PC-3 (cell line): ENCODE data around the gene ZBTB21. TPM values are rescaled to one million over a fixed set of nuclear protein-coding genes. Genes with fewer than 3 reads are reported as not detected.

ENCODE experiments used
- ATAC-seq: fragments of 200-7000 bp; cut with Tn5 transposase; 2 replicates; pipeline ENCODE4 v1.9.1; 2020; ENCODE audit warnings: mild to moderate bottlenecking, moderate library complexity
- BruUV-seq: library from RNA; stranded (reverse); fragments of 400-500 nt; replicated peaks from 2 replicates; lab custom pipeline; 2021; lab: Mats Ljungman, UMichigan
- CTCF ChIA-PET: fragments of 300-600 bp; sonication (Branson Sonifier 250); formaldehyde crosslinking; loops from one replicate; lab custom pipeline; 2022; ENCODE audit warnings: antibody characterized with exemption; lab: Charles Lee
- POLR2A ChIA-PET: fragments of 300-600 bp; sonication (Branson Sonifier 250); formaldehyde crosslinking; loops from one replicate; lab custom pipeline; 2022; ENCODE audit warnings: antibody characterized with exemption; ENCODE audit not compliant: unreplicated experiment; lab: Charles Lee
- DNase-seq: peaks from one replicate; pipeline ENCODE4 v3.0.0-alpha.2; 2015
- H2AFZ ChIP-seq: fragments of 300-600 bp; sonication (generic); 2 replicates; pipeline ENCODE4 v1.6.0; 2016; ENCODE audit warnings: antibody characterized with exemption, low read length
- H3F3A ChIP-seq: fragments of 300-600 bp; sonication (generic); one replicate; pipeline ENCODE4 v1.6.0; 2017; ENCODE audit warnings: antibody characterized with exemption, low read length, control low read depth, mild to moderate bottlenecking; ENCODE audit not compliant: unreplicated experiment
- H3K27ac ChIP-seq: fragments of 300-600 bp; sonication (generic); 2 replicates; pipeline ENCODE4 v1.5.1; 2016; ENCODE audit warnings: mild to moderate bottlenecking, low read length
- H3K27me3 ChIP-seq: fragments of 300-600 bp; sonication (generic); 2 replicates; pipeline ENCODE4 v1.6.1; 2016; ENCODE audit warnings: low read length, mixed read lengths
- H3K36me3 ChIP-seq: fragments of 300-600 bp; sonication (generic); 2 replicates; pipeline ENCODE4 v1.6.1; 2016; ENCODE audit warnings: low read depth, mixed run types, low read length, mixed read lengths
- H3K4me1 ChIP-seq: fragments of 300-600 bp; sonication (generic); 2 replicates; pipeline ENCODE4 v1.5.1; 2016; ENCODE audit warnings: low read length; ENCODE audit not compliant: insufficient read depth
- H3K4me2 ChIP-seq: fragments of 300-600 bp; sonication (generic); 2 replicates; pipeline ENCODE4 v1.6.0; 2016; ENCODE audit warnings: low read length
- H3K4me3 ChIP-seq: fragments of 300-600 bp; sonication (generic); 2 replicates; pipeline ENCODE4 v1.5.1; 2016; ENCODE audit warnings: mild to moderate bottlenecking, low read length, mixed read lengths
- H3K79me2 ChIP-seq: fragments of 300-600 bp; sonication (generic); 2 replicates; pipeline ENCODE4 v1.6.1; 2017; ENCODE audit warnings: low read length, mixed read lengths
- H3K9ac ChIP-seq: fragments of 300-600 bp; sonication (generic); 2 replicates; pipeline ENCODE4 v1.6.0; 2016; ENCODE audit warnings: mild to moderate bottlenecking, low read length
- H3K9me2 ChIP-seq: fragments of 300-600 bp; sonication (generic); replicated peaks from 2 replicates; pipeline ENCODE4 v1.6.1; 2016; ENCODE audit warnings: mixed run types, low read length, mixed read lengths
- H3K9me3 ChIP-seq: fragments of 300-600 bp; sonication (generic); 2 replicates; pipeline ENCODE4 v1.6.1; 2016; ENCODE audit warnings: low read length, mixed read lengths
- H4K20me1 ChIP-seq: fragments of 300-600 bp; sonication (generic); 2 replicates; pipeline ENCODE4 v1.6.1; 2016; ENCODE audit warnings: low read length, mixed read lengths
- CTCF ChIP-seq: fragments of 300-600 bp; sonication (generic); conservative IDR thresholded peaks from 2 replicates; pipeline ENCODE4 v1.5.1; 2017; ENCODE audit warnings: antibody characterized with exemption, low read depth, mild to moderate bottlenecking, low read length
- EZH2 ChIP-seq: fragments of 300-600 bp; sonication (generic); IDR thresholded peaks from one replicate; pipeline ENCODE4 v1.6.1; 2017; ENCODE audit warnings: antibody characterized with exemption, mild to moderate bottlenecking, low read length; ENCODE audit not compliant: unreplicated experiment
- EZH2phosphoT487 ChIP-seq: fragments of 300-600 bp; sonication (generic); IDR thresholded peaks from 2 replicates; pipeline ENCODE4 v1.6.1; 2018; ENCODE audit warnings: mild to moderate bottlenecking, antibody characterized with exemption, low read length, borderline replicate concordance
- intact Hi-C: fragments of 100-400 bp; cut with micrococcal nuclease; formaldehyde crosslinking; loops from 2 replicates; pipeline ENCODE4 v1.9.0; 2023
- total RNA-seq: library from RNA; depleted of rRNA; stranded (reverse); fragments of >200 nt; gene quantifications from 2 replicates; pipeline ENCODE4 v1.2.3, GENCODE V29; 2014

Gene ZBTB21
- total RNA-seq, 1 experiment from 2014 or later = 8.1 TPM

DNA sequence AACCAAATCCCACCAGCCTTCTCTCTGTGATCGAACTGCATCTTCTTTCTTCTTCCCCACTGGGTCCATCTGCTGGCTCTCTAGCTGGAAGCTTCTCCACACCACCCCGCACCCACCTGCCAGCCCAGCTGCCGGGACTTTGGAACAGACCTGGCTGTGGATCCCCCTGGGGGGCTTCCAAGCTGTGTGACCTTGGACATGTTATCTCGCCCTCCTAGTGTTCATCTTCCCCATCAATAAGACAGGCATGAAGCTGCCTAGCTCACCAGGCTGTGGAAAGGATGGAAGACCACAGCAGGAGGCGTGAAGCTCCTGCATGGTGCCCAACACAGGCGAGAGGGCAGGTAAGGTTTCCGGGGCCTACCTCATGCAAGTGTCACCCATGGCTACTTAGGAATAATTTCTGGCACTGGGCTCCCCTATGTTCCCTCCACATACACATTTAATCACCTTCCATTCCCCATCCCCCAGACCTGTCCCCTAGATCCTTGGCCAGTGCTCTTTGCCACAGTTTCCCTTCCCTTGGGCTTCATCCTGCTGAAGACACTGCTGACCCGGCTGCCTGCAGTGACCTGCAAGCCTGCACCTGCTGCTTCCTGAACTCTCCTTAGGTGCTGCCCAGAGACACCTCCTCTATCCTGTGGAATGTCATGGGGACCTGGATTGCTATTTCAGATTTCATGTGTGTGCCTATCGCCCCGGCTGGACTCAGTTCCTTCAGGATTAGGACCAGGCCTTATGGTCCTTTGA lies 43.1 kb downstream of the ZBTB21 start:
- TF ChIP-seq EZH2phosphoT487 (no peak), CTCF (no peak), EZH2 (no peak)
- intact Hi-C loops = loop anchor here (1.0 to 5.0 kb wide), 3 partner anchors 9 to 200 kb away; partner anchors contain the start of gene RIPK4
- ChIA-PET CTCF (interaction anchor here (1.4 kb wide), 1 partner anchor 34 kb away, joined by 12 read pairs; no protein-coding TSS in a partner anchor), POLR2A (interaction anchor here (1.0 kb wide), 1 partner anchor 14 kb away, joined by 4 read pairs; no protein-coding TSS in a partner anchor)
- H3K79me2 ChIP-seq = no peaks in the 10 kb centered on the region
- no peak overlapping the region for H2AFZ ChIP-seq
- H3F3A ChIP-seq = no peaks in the 10 kb centered on the region
- H3K4me2 ChIP-seq = peak overlapping the region; percentile 31
- BruUV-seq = no TSS peak
- no peak for ATAC-seq
- H3K27me3 ChIP-seq = no peaks in the 10 kb centered on the region
- no peak overlapping the region for H3K4me3 ChIP-seq
- no peak for DNase-seq
- H3K9me2 ChIP-seq = no peaks in the 10 kb centered on the region
- H3K36me3 ChIP-seq = no peaks in the 10 kb centered on the region
- no peaks in the 10 kb centered on the region for H4K20me1 ChIP-seq
- peak overlapping the region; percentile 56 for H3K27ac ChIP-seq
- H3K4me1 ChIP-seq = peaks cover 40% of the 10 kb centered on the region
- no peaks in the 10 kb centered on the region for H3K9me3 ChIP-seq
- peak overlapping the region; percentile 16; the same call in 1 of the 2 replicates for H3K9ac ChIP-seq

DNA sequence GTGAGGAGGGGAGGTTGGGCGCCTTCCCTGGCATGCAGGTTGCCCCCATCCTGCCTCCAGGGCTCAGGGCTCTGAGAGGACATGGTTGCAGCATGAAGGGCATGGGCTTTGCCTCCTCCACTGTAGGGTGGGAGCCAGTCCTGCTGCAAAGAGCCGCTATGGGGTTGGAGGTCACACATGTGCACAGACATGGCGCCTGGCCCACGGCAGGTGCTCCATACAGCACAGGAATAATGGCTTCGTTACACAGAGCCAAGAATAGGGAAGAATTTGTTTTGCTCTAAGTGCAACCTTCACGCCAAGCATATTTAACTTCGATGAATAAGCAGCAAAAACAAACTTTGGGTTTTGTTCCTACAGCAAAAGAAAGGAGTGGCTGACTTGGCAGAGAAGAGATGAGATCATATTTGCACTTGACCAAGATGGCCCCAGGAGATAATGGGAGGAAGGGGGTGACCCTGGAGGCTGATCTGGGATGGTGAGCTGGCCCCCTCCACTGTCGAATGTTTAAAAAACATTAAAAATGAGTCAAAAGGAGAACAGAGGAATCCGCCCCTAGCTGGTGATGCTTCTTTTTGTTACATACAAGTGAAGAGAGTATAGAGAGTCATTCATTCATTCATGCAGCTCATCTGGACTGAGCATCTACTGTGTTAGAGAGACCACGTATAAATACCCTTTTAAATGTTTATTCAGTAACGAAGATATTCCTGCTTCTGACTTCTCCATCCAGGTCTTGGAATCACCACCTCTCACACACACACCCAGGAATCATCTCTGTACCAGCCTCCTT lies 43.9 kb downstream of the ZBTB21 start:
- Histone ChIP-seq H3K4me1 (peaks cover 46% of the 10 kb centered on the region), H3K4me2 (peak overlapping the region; percentile 70), H3K9me3 (no peaks in the 10 kb centered on the region), H4K20me1 (no peaks in the 10 kb centered on the region), H3K4me3 (no peak overlapping the region), H3K27ac (peak overlapping the region; percentile 95), H3K36me3 (no peaks in the 10 kb centered on the region), H3K79me2 (no peaks in the 10 kb centered on the region), H3K27me3 (no peaks in the 10 kb centered on the region), H3F3A (no peaks in the 10 kb centered on the region), H2AFZ (no peak overlapping the region), H3K9me2 (no peaks in the 10 kb centered on the region), H3K9ac (peak overlapping the region; percentile 66)
- ATAC-seq = peak; percentile 68
- TF ChIP-seq EZH2 (no peak), CTCF (peak; percentile 53), EZH2phosphoT487 (0 out of 2 replicates have a peak, but pooled peaks have one; percentile 47)
- BruUV-seq = TSS peak; percentile 43
- ChIA-PET POLR2A (interaction anchor here (1.0 kb wide), 1 partner anchor 13 kb away, joined by 4 read pairs; no protein-coding TSS in a partner anchor), CTCF (interaction anchor here (0.7 to 1.4 kb wide), 2 partner anchors 33 to 268 kb away, joined by 4 to 12 read pairs; no protein-coding TSS in a partner anchor)
- intact Hi-C loops = loop anchor here (1.0 to 5.0 kb wide), 3 partner anchors 8 to 199 kb away; partner anchors contain the start of gene RIPK4
- peak; percentile 96 for DNase-seq
